A673 (cell line): Measurements from ENCODE around the gene OTOP1. TPM values are rescaled to one million over a fixed set of nuclear protein-coding genes. Genes with fewer than 3 reads are reported as not detected.
"Not testable (repeated sequence)": the region's sequence is repeated elsewhere in the genome, so short reads cannot be mapped to it uniquely, and the experiment has no call there.

Source experiments
- BruUV-seq: library from RNA; stranded (reverse); fragments of 400-500 nt; replicated peaks from 2 replicates; lab custom pipeline; 2021; lab: Mats Ljungman, UMichigan
- CTCF ChIA-PET: fragments of 300-600 bp; sonication (Branson Sonifier 250); formaldehyde crosslinking; loops from one replicate; lab custom pipeline; 2022; ENCODE audit warnings: antibody characterized with exemption; lab: Charles Lee
- POLR2A ChIA-PET: fragments of 300-600 bp; sonication (Branson Sonifier 250); formaldehyde crosslinking; loops from one replicate; lab custom pipeline; 2022; ENCODE audit warnings: antibody characterized with exemption; ENCODE audit not compliant: low non-redundant PET; lab: Charles Lee
- DNase-seq: peaks from one replicate; pipeline ENCODE4 v3.0.0-alpha.2; 2015; ENCODE audit warnings: low spot score
- H3K27ac ChIP-seq: fragments of 200-600 bp; sonication (generic); 2 replicates; pipeline ENCODE4 v1.5.1; 2016; ENCODE audit warnings: mixed run types, low read depth, mild to moderate bottlenecking, mixed read lengths, antibody characterized with exemption, low read length; ENCODE audit not compliant: poor library complexity, severe bottlenecking
- H3K27me3 ChIP-seq: fragments of 200-600 bp; sonication (generic); replicated peaks from 2 replicates; pipeline ENCODE4 v1.6.1; 2017; ENCODE audit warnings: mixed run types, low read depth, mild to moderate bottlenecking, mixed read lengths, antibody characterized with exemption, low read length; ENCODE audit not compliant: insufficient read depth, poor library complexity
- H3K36me3 ChIP-seq: fragments of 200-600 bp; sonication (generic); 2 replicates; pipeline ENCODE4 v1.6.1; 2016; ENCODE audit warnings: mixed run types, mild to moderate bottlenecking, mixed read lengths, antibody characterized with exemption, low read length; ENCODE audit not compliant: insufficient read depth, poor library complexity, severe bottlenecking
- H3K4me1 ChIP-seq: fragments of 200-600 bp; sonication (generic); 2 replicates; pipeline ENCODE4 v1.6.1; 2017; ENCODE audit warnings: mixed run types, mild to moderate bottlenecking, mixed read lengths, antibody characterized with exemption, low read length; ENCODE audit not compliant: insufficient read depth, poor library complexity, severe bottlenecking
- H3K4me3 ChIP-seq: fragments of 200-600 bp; sonication (generic); 2 replicates; pipeline ENCODE4 v1.5.1; 2016; ENCODE audit warnings: low read depth, mixed run types, mild to moderate bottlenecking, mixed read lengths, low read length; ENCODE audit not compliant: poor library complexity, severe bottlenecking
- H3K9me3 ChIP-seq: fragments of 200-600 bp; sonication (generic); 2 replicates; pipeline ENCODE4 v1.6.1; 2016; ENCODE audit warnings: mixed run types, low read depth, mild to moderate bottlenecking, mixed read lengths, antibody characterized with exemption, low read length; ENCODE audit not compliant: poor library complexity, severe bottlenecking
- CTCF ChIP-seq: fragments of 300-800, 200-600 bp; sonication (generic); conservative IDR thresholded peaks from 2 replicates; pipeline ENCODE4 v1.5.1; 2017; ENCODE audit warnings: low read depth, mild to moderate bottlenecking, antibody characterized with exemption, low read length, moderate library complexity, mixed read lengths
- EZH2 ChIP-seq: fragments of 200-600 bp; sonication (generic); IDR thresholded peaks from 2 replicates; pipeline ENCODE4 v1.6.1; 2017; ENCODE audit warnings: borderline replicate concordance, low read depth, mild to moderate bottlenecking, mixed read lengths, antibody characterized with exemption, low read length; ENCODE audit not compliant: poor library complexity, severe bottlenecking
- intact Hi-C: fragments of 100-400 bp; cut with micrococcal nuclease; formaldehyde crosslinking; loops from one replicate; pipeline ENCODE4 v1.10.0; 2022; ENCODE audit not compliant: unreplicated experiment
- total RNA-seq: library from RNA; stranded (reverse); gene quantifications from 2 replicates; pipeline ENCODE4 v1.2.3, GENCODE V29; 2021

Gene OTOP1
- total RNA-seq, 1 experiment from 2014 or later = not detected

GRCh38 chr4:4248029-4248884 is 21.5 kb upstream of the OTOP1 start, which contains the start of gene TMEM128:
TSS of gene TMEM128 (minus strand) at chr4:4248223. CDS start at chr4:4248202, 21 bp downstream.
- CTCF ChIA-PET = interaction anchor here (0.6 kb wide), 1 partner anchor 139 kb away, joined by 4 read pairs; no protein-coding TSS in a partner anchor
- H3K9me3 ChIP-seq = no peaks in the 10 kb centered on the region
- intact Hi-C loops = no loop called here
- H3K27ac ChIP-seq = peak within 1 kb of the TSS; percentile 92
- H3K27me3 ChIP-seq = no peaks in the 10 kb centered on the region
- H3K36me3 ChIP-seq = peaks cover 16% of the 10 kb centered on the region
- peak; percentile 95 for DNase-seq
- BruUV-seq = TSS peak; percentile 97
- peaks cover 4% of the 10 kb centered on the region for H3K4me1 ChIP-seq
- H3K4me3 ChIP-seq = peak within 1 kb of the TSS; percentile 87
- POLR2A ChIA-PET = no interaction called here
- TF ChIP-seq EZH2 (no peak), CTCF (no peak)

- TF ChIP-seq CTCF (no peak), EZH2 (no peak)
- no peaks in the 10 kb centered on the region for H3K9me3 ChIP-seq
- ChIA-PET POLR2A (no interaction called here), CTCF (no interaction called here)
- intact Hi-C loops = no loop called here
- H3K36me3 ChIP-seq = peaks cover 16% of the 10 kb centered on the region
- DNase-seq = no peak
- H3K27me3 ChIP-seq = no peaks in the 10 kb centered on the region
- H3K4me1 ChIP-seq = peaks cover 4% of the 10 kb centered on the region
- peak overlapping the region; percentile 87 for H3K4me3 ChIP-seq
- H3K27ac ChIP-seq = peak overlapping the region; percentile 92
- BruUV-seq = TSS peak; percentile 74
Measured at GRCh38 chr4:4247696-4248028, 20.9 kb upstream of the OTOP1 start.

- Histone ChIP-seq H3K36me3 (peaks cover 25% of the 10 kb centered on the region), H3K27me3 (no peaks in the 10 kb centered on the region), H3K4me3 (no peak overlapping the region), H3K9me3 (no peaks in the 10 kb centered on the region), H3K4me1 (peaks cover 4% of the 10 kb centered on the region), H3K27ac (no peak overlapping the region)
- intact Hi-C loops = no loop called here
- ChIA-PET POLR2A (no interaction called here), CTCF (no interaction called here)
- BruUV-seq = no TSS peak
- DNase-seq = no peak
- TF ChIP-seq CTCF = no peak
- no peak for TF ChIP-seq EZH2
Measured at GRCh38 chr4:4245172-4245571, 18.4 kb upstream of the OTOP1 start.

- CTCF ChIA-PET, H3K27me3 ChIP-seq, H3K4me3 ChIP-seq, H3K9me3 ChIP-seq, intact Hi-C loops, H3K27ac ChIP-seq, POLR2A ChIA-PET, H3K4me1 ChIP-seq, DNase-seq, BruUV-seq: not testable (repeated sequence)
- peaks cover 30% of the 10 kb centered on the region for H3K36me3 ChIP-seq
Measured at GRCh38 chr4:4239551-4239950, 12.8 kb upstream of the OTOP1 start.
